Measurements from ENCODE around the gene RASA4B.
"Not testable (repeated sequence)": the region's sequence is repeated elsewhere in the genome, so short reads cannot be mapped to it uniquely, and the experiment has no call there.

DNA sequence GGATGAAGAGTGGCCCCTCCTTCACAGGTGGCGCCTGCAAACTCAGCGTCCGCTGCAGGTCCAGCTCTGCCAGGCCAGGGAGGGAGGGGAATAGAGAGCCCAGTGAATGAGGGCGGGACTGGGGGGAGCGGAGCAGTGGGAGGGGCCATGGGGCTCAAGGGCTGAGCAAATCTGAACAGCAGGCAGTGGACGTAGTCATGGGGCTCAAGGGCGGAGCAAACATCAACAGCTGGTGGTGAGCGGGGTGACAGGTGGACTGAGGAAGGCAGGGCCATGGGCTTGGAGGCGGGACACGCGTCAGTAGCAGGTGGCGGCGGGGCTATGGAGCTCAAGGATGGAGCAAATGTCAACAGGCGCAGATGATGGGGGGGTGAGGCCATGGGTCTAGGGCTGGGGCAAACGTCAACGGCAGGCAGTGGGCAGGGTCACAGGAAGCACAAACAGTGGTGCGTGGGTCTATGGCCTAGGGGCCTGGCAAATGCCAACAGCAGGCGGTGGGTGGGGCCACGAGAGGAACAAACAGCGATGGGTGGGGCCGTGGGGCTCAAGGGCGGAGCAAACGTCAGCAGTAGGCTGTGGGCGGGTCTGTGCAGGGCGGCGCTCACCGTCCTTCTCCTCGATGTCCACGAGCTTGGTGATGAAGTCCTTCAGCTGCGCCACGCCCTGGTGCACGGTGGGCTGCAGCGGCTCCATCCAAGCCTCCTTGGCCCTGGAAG lies 24.2 kb downstream of the RASA4B start:
- TF ChIP-seq, protein P1, sequence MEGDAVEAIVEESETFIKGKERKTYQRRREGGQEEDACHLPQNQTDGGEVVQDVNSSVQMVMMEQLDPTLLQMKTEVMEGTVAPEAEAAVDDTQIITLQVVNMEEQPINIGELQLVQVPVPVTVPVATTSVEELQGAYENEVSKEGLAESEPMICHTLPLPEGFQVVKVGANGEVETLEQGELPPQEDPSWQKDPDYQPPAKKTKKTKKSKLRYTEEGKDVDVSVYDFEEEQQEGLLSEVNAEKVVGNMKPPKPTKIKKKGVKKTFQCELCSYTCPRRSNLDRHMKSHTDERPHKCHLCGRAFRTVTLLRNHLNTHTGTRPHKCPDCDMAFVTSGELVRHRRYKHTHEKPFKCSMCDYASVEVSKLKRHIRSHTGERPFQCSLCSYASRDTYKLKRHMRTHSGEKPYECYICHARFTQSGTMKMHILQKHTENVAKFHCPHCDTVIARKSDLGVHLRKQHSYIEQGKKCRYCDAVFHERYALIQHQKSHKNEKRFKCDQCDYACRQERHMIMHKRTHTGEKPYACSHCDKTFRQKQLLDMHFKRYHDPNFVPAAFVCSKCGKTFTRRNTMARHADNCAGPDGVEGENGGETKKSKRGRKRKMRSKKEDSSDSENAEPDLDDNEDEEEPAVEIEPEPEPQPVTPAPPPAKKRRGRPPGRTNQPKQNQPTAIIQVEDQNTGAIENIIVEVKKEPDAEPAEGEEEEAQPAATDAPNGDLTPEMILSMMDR (IDR thresholded peaks at IDR 0.05) = not testable (repeated sequence)
- not testable (repeated sequence) for TF ChIP-seq POLR2A (IDR thresholded peaks at IDR 0.05)

Measured in uterus (tissue), 2 donors.